H1 (cell line): ENCODE measurements around the gene SLC7A8. TPM values are rescaled to one million over a fixed set of nuclear protein-coding genes. Genes with fewer than 3 reads are reported as not detected.
A peak's percentile ranks its signal among the peaks of the same experiment; 100 is the strongest.

Experiments used
- CTCF ChIA-PET: fragments of 300-600 bp; sonication (Branson Sonifier 250); formaldehyde crosslinking; loops from one replicate; lab custom pipeline; 2021; ENCODE audit not compliant: partially characterized antibody; lab: Charles Lee
- POLR2A ChIA-PET: fragments of 300-600 bp; sonication (Branson Sonifier 250); formaldehyde crosslinking; loops from one replicate; lab custom pipeline; 2021; ENCODE audit warnings: inconsistent platforms; ENCODE audit not compliant: partially characterized antibody; lab: Charles Lee
- DNase-seq, 2 experiments: peaks; one replicate each; pipeline versions ENCODE4 v3.0.0 to v3.0.0-alpha.2; 2010 to 2022; ENCODE audit warnings: low spot score in 2 of 2, low read depth in 1 of 2, mixed read lengths in 1 of 2
- FAIRE-seq: peaks from 2 replicates; lab custom pipeline; 2011; peaks lifted over from hg19 to GRCh38; lab: Jason Lieb, UNC
- H2AFZ ChIP-seq: 2 replicates; pipeline ENCODE4 v1.8.1; 2012; ENCODE audit warnings: low read length, inconsistent platforms
- H2AK5ac ChIP-seq: 2 replicates; pipeline ENCODE4 v1.6.1; 2013; ENCODE audit warnings: low read depth, low read length
- H2BK120ac ChIP-seq: replicated peaks from 2 replicates; pipeline ENCODE3; 2013; ENCODE audit warnings: low read depth, low read length, inconsistent platforms
- H2BK12ac ChIP-seq: 2 replicates; pipeline ENCODE4 v1.6.1; 2013; ENCODE audit warnings: low read depth, low read length
- H2BK15ac ChIP-seq: 2 replicates; pipeline ENCODE4 v1.6.1; 2013; ENCODE audit warnings: low read length
- H2BK20ac ChIP-seq: 2 replicates; pipeline ENCODE4 v1.6.1; 2013; ENCODE audit warnings: low read length
- H2BK5ac ChIP-seq: 2 replicates; pipeline ENCODE4 v1.6.1; 2013; ENCODE audit warnings: low read depth, low read length
- H3K14ac ChIP-seq: 2 replicates; pipeline ENCODE4 v1.6.1; 2013; ENCODE audit warnings: inconsistent platforms; ENCODE audit not compliant: insufficient read length
- H3K18ac ChIP-seq: 2 replicates; pipeline ENCODE4 v1.6.1; 2013; ENCODE audit warnings: low read length; ENCODE audit errors: extremely low read depth
- H3K23ac ChIP-seq: 2 replicates; pipeline ENCODE4 v1.6.1; 2013; ENCODE audit warnings: inconsistent platforms; ENCODE audit not compliant: insufficient read length
- H3K23me2 ChIP-seq: 2 replicates; pipeline ENCODE4 v1.6.1; 2013; ENCODE audit warnings: low read depth, low read length
- H3K27ac ChIP-seq: 2 replicates; pipeline ENCODE4 v1.6.1; 2011; ENCODE audit warnings: low read depth, low read length, inconsistent platforms
- H3K27me3 ChIP-seq, 4 experiments: replicated peaks in 1 of 4; 1 replicate in 1 of 4; 2 replicates in 3 of 4; pipeline versions ENCODE4 v1.6.1 to v1.8.1; 2011 to 2013; ENCODE audit warnings: low read length in 3 of 4, mild to moderate bottlenecking in 3 of 4, inconsistent platforms in 2 of 4, mixed read lengths in 2 of 4, moderate library complexity in 1 of 4; ENCODE audit not compliant: control insufficient read depth in 3 of 4, insufficient read depth in 3 of 4; ENCODE audit errors: extremely low read depth in 1 of 4
- H3K36me3 ChIP-seq, 4 experiments: 2 replicates each; pipeline versions ENCODE4 v1.6.1 to v1.8.1; 2011 to 2013; ENCODE audit warnings: mild to moderate bottlenecking in 4 of 4, low read length in 3 of 4, moderate library complexity in 2 of 4, control low read depth in 1 of 4, inconsistent platforms in 1 of 4; ENCODE audit not compliant: insufficient read depth in 4 of 4, control insufficient read depth in 2 of 4
- H3K4ac ChIP-seq: replicated peaks from 2 replicates; pipeline ENCODE3; 2013; ENCODE audit warnings: low read length, low read depth, mixed read lengths, inconsistent platforms; ENCODE audit not compliant: insufficient read length
- H3K4me1 ChIP-seq, 4 experiments: replicated peaks in 1 of 4; 1 replicate in 1 of 4; 2 replicates in 3 of 4; pipeline versions ENCODE4 v1.6.1 to v1.8.1; 2011 to 2013; ENCODE audit warnings: low read length in 3 of 4, inconsistent platforms in 2 of 4, mixed read lengths in 1 of 4; ENCODE audit not compliant: insufficient read depth in 4 of 4, control insufficient read depth in 3 of 4
- H3K4me2 ChIP-seq, 2 experiments: 2 replicates each; pipeline versions ENCODE4 v1.6.1 to v1.8.1; 2011 to 2013; ENCODE audit warnings: low read depth in 2 of 2, low read length in 2 of 2, control low read depth in 1 of 2, inconsistent platforms in 1 of 2, mild to moderate bottlenecking in 1 of 2; ENCODE audit not compliant: insufficient read depth in 1 of 2
- H3K4me3 ChIP-seq, 4 experiments: fragments of 200-600, 300-600 bp in 1 of 4; sonication (generic), shearing (Covaris generic), sonication (Bioruptor Twin) in 1 of 4; 2 replicates each; pipeline versions ENCODE4 v1.5.1 to v1.8.1; 2011 to 2016; ENCODE audit warnings: low read length in 4 of 4, low read depth in 3 of 4, control low read depth in 2 of 4, inconsistent platforms in 2 of 4, mild to moderate bottlenecking in 2 of 4, mixed read lengths in 1 of 4, moderate library complexity in 1 of 4; ENCODE audit not compliant: insufficient read depth in 2 of 4; ENCODE audit errors: extremely low read depth in 1 of 4
- H3K56ac ChIP-seq: replicated peaks from 2 replicates; pipeline ENCODE3; 2013; ENCODE audit warnings: low read depth, mild to moderate bottlenecking, mixed read lengths, low read length, inconsistent platforms; ENCODE audit not compliant: insufficient read length
- H3K79me1 ChIP-seq: 2 replicates; pipeline ENCODE4 v1.6.1; 2013; ENCODE audit warnings: low read depth, low read length, control low read depth
- H3K79me2 ChIP-seq, 2 experiments: 2 replicates each; pipeline versions ENCODE4 v1.6.1 to v1.8.1; 2012 to 2013; ENCODE audit warnings: low read length in 2 of 2, mild to moderate bottlenecking in 2 of 2, inconsistent platforms in 1 of 2; ENCODE audit not compliant: insufficient read depth in 2 of 2, control insufficient read depth in 1 of 2
- H3K9ac ChIP-seq, 4 experiments: replicated peaks in 1 of 4; 1 replicate in 1 of 4; 2 replicates in 3 of 4; pipeline versions ENCODE4 v1.6.1 to v1.8.1; 2011 to 2013; ENCODE audit warnings: low read depth in 3 of 4, low read length in 3 of 4, control low read depth in 2 of 4, mild to moderate bottlenecking in 2 of 4, moderate library complexity in 2 of 4, inconsistent platforms in 1 of 4; ENCODE audit errors: extremely low read depth in 1 of 4
- H3K9me3 ChIP-seq, 2 experiments: 2 replicates each; pipeline versions ENCODE4 v1.6.1 to v1.8.1; 2012 to 2013; ENCODE audit warnings: mild to moderate bottlenecking in 2 of 2, moderate library complexity in 2 of 2, control low read depth in 1 of 2, inconsistent platforms in 1 of 2, low read depth in 1 of 2, low read length in 1 of 2, mixed read lengths in 1 of 2; ENCODE audit not compliant: insufficient read depth in 2 of 2
- H4K20me1 ChIP-seq, 2 experiments: replicated peaks in 1 of 2; 2 replicates each; pipeline versions ENCODE3 to v1.8.1; 2011 to 2013; ENCODE audit warnings: inconsistent platforms in 2 of 2, low read length in 2 of 2, mild to moderate bottlenecking in 1 of 2; ENCODE audit not compliant: insufficient read depth in 2 of 2, control insufficient read depth in 1 of 2
- H4K5ac ChIP-seq: 2 replicates; pipeline ENCODE4 v1.6.1; 2013; ENCODE audit warnings: low read length, low read depth, mixed read lengths, inconsistent platforms; ENCODE audit not compliant: insufficient read length
- H4K8ac ChIP-seq: 2 replicates; pipeline ENCODE4 v1.8.0; 2013; ENCODE audit warnings: mild to moderate bottlenecking, moderate library complexity, low read length, inconsistent platforms; ENCODE audit not compliant: insufficient read depth; ENCODE audit errors: extremely low read depth
- H4K91ac ChIP-seq: replicated peaks from 2 replicates; pipeline ENCODE3; 2013; ENCODE audit warnings: low read length, mixed read lengths, inconsistent platforms; ENCODE audit not compliant: insufficient read length
- ASH2L ChIP-seq: fragments of 200-600, 300-600 bp; sonication (generic); IDR thresholded peaks from one replicate; pipeline ENCODE4 v1.7.1; 2017; ENCODE audit warnings: low read length
- BACH1 ChIP-seq: IDR thresholded peaks from 2 replicates; pipeline ENCODE4 v1.6.1; 2012; ENCODE audit warnings: low read length, improper control_type of control experiment
- EGR1 ChIP-seq: IDR thresholded peaks from 2 replicates; pipeline ENCODE4 v1.6.1; 2011; ENCODE audit warnings: low read depth, low read length, borderline replicate concordance
- KDM5A ChIP-seq: fragments of 200-600 bp; IDR thresholded peaks from 2 replicates; pipeline ENCODE4 v1.7.1; 2012; ENCODE audit warnings: mild to moderate bottlenecking, low read length, inconsistent platforms, mixed read lengths
- RNF2 ChIP-seq: fragments of 200-900, 300-1000 bp; sonication (generic); IDR thresholded peaks from 2 replicates; pipeline ENCODE4 v1.7.1; 2016; ENCODE audit warnings: borderline replicate concordance, low read depth, mild to moderate bottlenecking, antibody characterized with exemption, low read length; ENCODE audit not compliant: poor library complexity, severe bottlenecking; ENCODE audit errors: missing control alignments
- SP2 ChIP-seq: IDR thresholded peaks from 2 replicates; pipeline ENCODE4 v1.6.1; 2012; ENCODE audit warnings: mild to moderate bottlenecking, low read length, inconsistent platforms
- SRF ChIP-seq: IDR thresholded peaks from 2 replicates; pipeline ENCODE4 v1.6.1; 2011; ENCODE audit warnings: mild to moderate bottlenecking, low read depth, low read length, moderate library complexity
- TCF12 ChIP-seq: IDR thresholded peaks from 2 replicates; pipeline ENCODE4 v1.6.1; 2011; ENCODE audit warnings: low read depth, mild to moderate bottlenecking, low read length
- TEAD4 ChIP-seq: IDR thresholded peaks from 2 replicates; pipeline ENCODE4 v1.6.1; 2012; ENCODE audit warnings: low read depth, low read length, inconsistent platforms, mixed read lengths
- WGBS, 2 experiments: shearing (Covaris generic) in 1 of 2; methylation state at CpG; one replicate each; pipeline versions ENCODE4 v1.1.6 to v1.1.7; 2013 to 2015; ENCODE audit warnings: low lambda C conversion rate in 2 of 2, mixed read lengths in 2 of 2, inconsistent platforms in 1 of 2, low coverage in 1 of 2, missing lambda C conversion rate in 1 of 2; ENCODE audit not compliant: insufficient replicate concordance in 2 of 2, insufficient coverage in 1 of 2, insufficient read length in 1 of 2; ENCODE audit errors: extremely low coverage in 1 of 2, missing lambda C conversion rate in 1 of 2; 5-methylcytosine and 5-hydroxymethylcytosine counted together
- polyA plus RNA-seq, 7 experiments: library from polyadenylated mRNA; depleted of rRNA in 3 of 7; stranded (reverse) in 5 of 7; unstranded in 2 of 7; fragments of >200 nt in 5 of 7; fragments of 200-250 nt in 2 of 7; gene quantifications; 1 replicate in 5 of 7; 2 replicates in 1 of 7; 4 replicates in 1 of 7; pipeline versions ENCODE4 v1.2.1 to v1.2.3, GENCODE V29; 2011 to 2013; ENCODE audit warnings: missing spikeins in 2 of 7, mixed read lengths in 2 of 7
- total RNA-seq: library from RNA; stranded (reverse); fragmentation: NEBNext Ultra II Directional; extraction: Animal tissue kit (Norgen Biotek cat#: 25700); gene quantifications from 2 replicates; pipeline ENCODE4 v1.2.1, GENCODE V29; 2021
- TF ChIP-seq, protein P1 (sequence below): IDR thresholded peaks from 2 replicates; pipeline ENCODE4 v1.6.1; 2012; ENCODE audit warnings: inconsistent platforms
- TF ChIP-seq, protein P2 (sequence below), 3 experiments: IDR thresholded peaks; 1 replicate in 2 of 3; 2 replicates in 1 of 3; pipeline versions ENCODE4 v1.5.1 to v1.6.1; 2011; ENCODE audit warnings: low read length in 3 of 3, mild to moderate bottlenecking in 3 of 3, inconsistent platforms in 2 of 3, low read depth in 1 of 3, moderate library complexity in 1 of 3; ENCODE audit not compliant: insufficient read depth in 1 of 3; ENCODE audit errors: control extremely low read depth in 1 of 3

SLC7A8 gene
- total and polyA plus RNA-seq, 2 of the 8 experiments (the other 6 are each of a cell fraction or from before 2014, with no cell fraction given), result 182 to 204 TPM

DNA sequence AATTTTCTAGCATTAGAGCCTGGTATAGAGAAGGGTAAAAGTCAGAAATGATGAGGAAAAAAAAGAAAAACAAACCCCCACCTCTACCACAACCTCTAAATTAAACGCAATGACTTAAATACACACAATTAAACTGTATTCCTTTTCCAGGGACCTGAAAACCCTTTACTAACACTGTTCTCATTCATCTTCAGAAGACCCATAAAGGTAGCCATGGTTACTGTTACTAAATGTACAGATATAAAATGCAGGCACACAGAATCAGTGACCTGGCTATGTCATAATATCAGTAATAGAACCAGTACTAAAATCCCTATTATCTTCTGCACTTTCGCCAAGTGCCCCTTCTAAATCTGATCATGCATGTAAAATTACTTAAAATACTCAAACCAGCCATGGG is 89.9 kb downstream of the SLC7A8 start:
- no peak overlapping the region for H3K18ac ChIP-seq
- no peak overlapping the region for H2BK15ac ChIP-seq
- no peaks in the 10 kb centered on the region for H3K27me3 ChIP-seq
- peaks cover 9 to 11% of the 10 kb centered on the region in 2 experiments for H4K20me1 ChIP-seq
- H2BK120ac ChIP-seq, result no peak overlapping the region
- H3K9ac ChIP-seq, result no peak overlapping the region
- H4K8ac ChIP-seq, result no peak overlapping the region
- H3K4me3 ChIP-seq, result peak overlapping the region; percentile 92 to 97 (median 96); a peak in 7 of 8 replicates
- H2BK20ac ChIP-seq, result no peak overlapping the region
- no peak for DNase-seq
- H3K4me2 ChIP-seq, result peak overlapping the region; percentile 91 to 92
- no peaks in the 10 kb centered on the region for H3K9me3 ChIP-seq
- no peak overlapping the region for H3K27ac ChIP-seq
- H4K5ac ChIP-seq, result no peak overlapping the region
- no peak overlapping the region for H2AK5ac ChIP-seq
- no peaks in the 10 kb centered on the region; a peak in 3 of 7 replicates for H3K4me1 ChIP-seq
- WGBS, 2 experiments, result 95% methylated on average over 2 of the region's 2 CpGs; no CpG with 5 or more reads in 1 of the 2 experiments
- ChIA-PET CTCF (interaction anchor here (0.7 to 2.9 kb wide), 8 partner anchors 8 to 107 kb away, joined by 3 to 23 read pairs (median 5); no protein-coding TSS in a partner anchor), POLR2A (interaction anchor here (1.4 to 3.2 kb wide), 11 partner anchors 9 to 174 kb away, joined by 3 to 36 read pairs (median 8); partner anchors contain the start of genes AJUBA and RBM23)
- no peak overlapping the region for H2BK5ac ChIP-seq
- no peak for FAIRE-seq
- H3K14ac ChIP-seq, result no peak overlapping the region
- peaks cover 12% of the 10 kb centered on the region for H3K79me1 ChIP-seq
- H3K36me3 ChIP-seq, result peaks cover 32 to 55% (median 46%) of the 10 kb centered on the region in 4 experiments
- H3K56ac ChIP-seq, result no peak overlapping the region
- H4K91ac ChIP-seq, result no peak overlapping the region
- peaks cover 5% of the 10 kb centered on the region; the same call in 1 of the 2 replicates for H3K23me2 ChIP-seq
- H3K23ac ChIP-seq, result no peak overlapping the region
- H3K4ac ChIP-seq, result no peak overlapping the region
- H3K79me2 ChIP-seq, result peaks cover 19 to 70% of the 10 kb centered on the region in 2 experiments
- no peak overlapping the region for H2AFZ ChIP-seq
- no peak overlapping the region for H2BK12ac ChIP-seq
- TF ChIP-seq, protein P1, sequence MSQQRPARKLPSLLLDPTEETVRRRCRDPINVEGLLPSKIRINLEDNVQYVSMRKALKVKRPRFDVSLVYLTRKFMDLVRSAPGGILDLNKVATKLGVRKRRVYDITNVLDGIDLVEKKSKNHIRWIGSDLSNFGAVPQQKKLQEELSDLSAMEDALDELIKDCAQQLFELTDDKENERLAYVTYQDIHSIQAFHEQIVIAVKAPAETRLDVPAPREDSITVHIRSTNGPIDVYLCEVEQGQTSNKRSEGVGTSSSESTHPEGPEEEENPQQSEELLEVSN, result no peak
- TF ChIP-seq, protein P2, sequence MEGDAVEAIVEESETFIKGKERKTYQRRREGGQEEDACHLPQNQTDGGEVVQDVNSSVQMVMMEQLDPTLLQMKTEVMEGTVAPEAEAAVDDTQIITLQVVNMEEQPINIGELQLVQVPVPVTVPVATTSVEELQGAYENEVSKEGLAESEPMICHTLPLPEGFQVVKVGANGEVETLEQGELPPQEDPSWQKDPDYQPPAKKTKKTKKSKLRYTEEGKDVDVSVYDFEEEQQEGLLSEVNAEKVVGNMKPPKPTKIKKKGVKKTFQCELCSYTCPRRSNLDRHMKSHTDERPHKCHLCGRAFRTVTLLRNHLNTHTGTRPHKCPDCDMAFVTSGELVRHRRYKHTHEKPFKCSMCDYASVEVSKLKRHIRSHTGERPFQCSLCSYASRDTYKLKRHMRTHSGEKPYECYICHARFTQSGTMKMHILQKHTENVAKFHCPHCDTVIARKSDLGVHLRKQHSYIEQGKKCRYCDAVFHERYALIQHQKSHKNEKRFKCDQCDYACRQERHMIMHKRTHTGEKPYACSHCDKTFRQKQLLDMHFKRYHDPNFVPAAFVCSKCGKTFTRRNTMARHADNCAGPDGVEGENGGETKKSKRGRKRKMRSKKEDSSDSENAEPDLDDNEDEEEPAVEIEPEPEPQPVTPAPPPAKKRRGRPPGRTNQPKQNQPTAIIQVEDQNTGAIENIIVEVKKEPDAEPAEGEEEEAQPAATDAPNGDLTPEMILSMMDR (IDR thresholded peaks at IDR 0.05; ENCODE audit: control extremely low read depth in 1 of 3, insufficient read depth in 1 of 3, low read depth in 1 of 3, low read length in 3 of 3), result no peak
- no peak for TF ChIP-seq ASH2L
- no peak for TF ChIP-seq TEAD4
- TF ChIP-seq EGR1, result no peak
- no peak for TF ChIP-seq KDM5A
- TF ChIP-seq TCF12, result no peak
- no peak for TF ChIP-seq RNF2
- no peak for TF ChIP-seq SRF
- TF ChIP-seq BACH1, result no peak
- TF ChIP-seq SP2, result no peak
